Endothelial cell of umbilical vein (primary cell): ENCODE data around the gene TEX12. TPM values are rescaled to one million over a fixed set of nuclear protein-coding genes. Genes with fewer than 3 reads are reported as not detected.

Source experiments
- BruUV-seq: library from RNA; stranded (reverse); fragments of 400-500 nt; replicated peaks from 2 replicates; lab custom pipeline; 2021; lab: Mats Ljungman, UMichigan
- CTCF ChIA-PET: fragments of 300-600, 350-600 bp; sonication (Branson Sonifier 250); formaldehyde crosslinking; loops from one replicate; lab custom pipeline; 2021; ENCODE audit warnings: antibody characterized with exemption, inconsistent platforms; lab: Charles Lee
- POLR2A ChIA-PET: fragments of 300-600, 350-600 bp; sonication (Branson Sonifier 250); formaldehyde crosslinking; loops from one replicate; lab custom pipeline; 2021; ENCODE audit warnings: antibody characterized with exemption, inconsistent platforms; lab: Charles Lee
- DNase-seq: peaks from one replicate; pipeline ENCODE4 v3.0.0-alpha.2; 2011; ENCODE audit warnings: low read depth, low spot score
- FAIRE-seq: peaks from 2 replicates; lab custom pipeline; 2011; peaks lifted over from hg19 to GRCh38; lab: Jason Lieb, UNC
- H2AFZ ChIP-seq: 2 replicates; pipeline ENCODE4 v1.6.0; 2012; ENCODE audit warnings: low read depth, low read length, control low read depth, inconsistent platforms
- H3K27ac ChIP-seq: 2 replicates; pipeline ENCODE4 v1.5.1; 2011; ENCODE audit warnings: low read depth, mild to moderate bottlenecking, control low read depth, low read length, moderate library complexity; ENCODE audit not compliant: insufficient read depth
- H3K27me3 ChIP-seq, 2 experiments: 2 replicates each; pipeline versions ENCODE4 v1.6.0 to v1.6.1; 2011; ENCODE audit warnings: low read length in 2 of 2, mixed read lengths in 1 of 2; ENCODE audit not compliant: control insufficient read depth in 2 of 2, insufficient read depth in 2 of 2
- H3K36me3 ChIP-seq, 2 experiments: 2 replicates in 1 of 2; 3 replicates in 1 of 2; pipeline ENCODE4 v1.5.1; 2011; ENCODE audit warnings: low read length in 2 of 2, mild to moderate bottlenecking in 1 of 2, moderate library complexity in 1 of 2; ENCODE audit not compliant: control insufficient read depth in 2 of 2, insufficient read depth in 2 of 2; ENCODE audit errors: extremely low read depth in 1 of 2
- H3K4me1 ChIP-seq: 3 replicates; pipeline ENCODE4 v1.5.1; 2011; ENCODE audit warnings: mild to moderate bottlenecking, low read length; ENCODE audit not compliant: control insufficient read depth, insufficient read depth; ENCODE audit errors: extremely low read depth
- H3K4me2 ChIP-seq: 2 replicates; pipeline ENCODE4 v1.6.1; 2011; ENCODE audit warnings: low read length, control low read depth, mixed read lengths; ENCODE audit not compliant: insufficient read depth
- H3K4me3 ChIP-seq, 3 experiments: fragments of 200-600 bp in 1 of 3; sonication (generic), shearing (Covaris generic) in 1 of 3; replicated peaks in 1 of 3; 2 replicates each; pipeline ENCODE4 v1.5.1; 2011 to 2016; ENCODE audit warnings: control low read depth in 3 of 3, low read length in 3 of 3, mild to moderate bottlenecking in 2 of 3, inconsistent platforms in 1 of 3, low read depth in 1 of 3, moderate library complexity in 1 of 3; ENCODE audit not compliant: insufficient read depth in 1 of 3
- H3K79me2 ChIP-seq: 2 replicates; pipeline ENCODE4 v1.6.0; 2012; ENCODE audit warnings: low read length, inconsistent platforms; ENCODE audit not compliant: control insufficient read depth, insufficient read depth
- H3K9ac ChIP-seq: replicated peaks from 2 replicates; pipeline ENCODE3; 2011; ENCODE audit warnings: low read length, control low read depth; ENCODE audit not compliant: insufficient read depth; ENCODE audit errors: extremely low read depth
- H3K9me1 ChIP-seq: replicated peaks from 3 replicates; pipeline ENCODE4 v1.6.0; 2011; ENCODE audit warnings: mild to moderate bottlenecking, low read length; ENCODE audit not compliant: control insufficient read depth, insufficient read depth; ENCODE audit errors: extremely low read depth
- H3K9me3 ChIP-seq: replicated peaks from 2 replicates; pipeline ENCODE4 v1.5.1; 2012; ENCODE audit warnings: low read length, inconsistent platforms; ENCODE audit not compliant: control insufficient read depth, insufficient read depth
- H4K20me1 ChIP-seq: replicated peaks from 2 replicates; pipeline ENCODE3; 2011; ENCODE audit warnings: mild to moderate bottlenecking, low read length; ENCODE audit not compliant: control insufficient read depth, insufficient read depth; ENCODE audit errors: extremely low read depth
- CTCF ChIP-seq, 2 donors: IDR thresholded peaks; 1 replicate in 1 of 2; 2 replicates in 1 of 2; pipeline ENCODE4 v1.5.1; 2011; ENCODE audit warnings: low read length in 2 of 2, mild to moderate bottlenecking in 2 of 2, moderate library complexity in 2 of 2, control low read depth in 1 of 2, inconsistent platforms in 1 of 2, low read depth in 1 of 2; ENCODE audit not compliant: insufficient read depth in 1 of 2; ENCODE audit errors: extremely low read depth in 1 of 2
- EZH2 ChIP-seq: IDR thresholded peaks from 2 replicates; pipeline ENCODE4 v1.6.1; 2012; ENCODE audit warnings: borderline replicate concordance, low read depth, mild to moderate bottlenecking, moderate library complexity, low read length, inconsistent platforms; ENCODE audit not compliant: severe bottlenecking
- FOS ChIP-seq: IDR thresholded peaks from 2 replicates; pipeline ENCODE4 v1.6.1; 2011; ENCODE audit warnings: mild to moderate bottlenecking, low read length, moderate library complexity, borderline replicate concordance; ENCODE audit not compliant: insufficient read depth
- GATA2 ChIP-seq: IDR thresholded peaks from 2 replicates; pipeline ENCODE4 v1.7.0; 2011; ENCODE audit warnings: low read depth, mild to moderate bottlenecking, moderate library complexity, mixed read lengths, low read length; ENCODE audit not compliant: insufficient read length, insufficient read depth
- JUN ChIP-seq: IDR thresholded peaks from 2 replicates; pipeline ENCODE4 v1.6.1; 2011; ENCODE audit warnings: borderline replicate concordance, low read depth; ENCODE audit not compliant: insufficient read length, insufficient read depth
- MAX ChIP-seq: IDR thresholded peaks from 2 replicates; pipeline ENCODE4 v1.6.1; 2011; ENCODE audit not compliant: insufficient read depth, insufficient read length
- MYC ChIP-seq: IDR thresholded peaks from one replicate; pipeline ENCODE4 v1.6.1; 2011; ENCODE audit warnings: mild to moderate bottlenecking, low read depth, low read length
- POLR2A ChIP-seq: IDR thresholded peaks from 2 replicates; pipeline ENCODE4 v1.6.1; 2012; ENCODE audit warnings: low read depth, mild to moderate bottlenecking, control low read depth, low read length
- POLR2AphosphoS5 ChIP-seq: IDR thresholded peaks from 2 replicates; pipeline ENCODE4 v1.6.1; 2012; ENCODE audit warnings: low read depth, mild to moderate bottlenecking, control low read depth, low read length, moderate library complexity; ENCODE audit not compliant: insufficient read depth
- dilution Hi-C: fragments of 300-500 bp; cut with MboI; formaldehyde crosslinking; loops from one replicate; pipeline ENCODE4 v1.15.0; 2019; ENCODE audit warnings: low sequenced_read_pairs; ENCODE audit not compliant: extremely low pct_ligation_motif_present
- intact Hi-C: fragments of 100-400 bp; cut with micrococcal nuclease; formaldehyde crosslinking; loops from one replicate; pipeline ENCODE4 v1.10.0; 2022
- polyA plus RNA-seq, 4 experiments: library from polyadenylated mRNA; depleted of rRNA in 3 of 4; stranded (reverse) in 3 of 4; unstranded in 1 of 4; fragments of >200 nt; gene quantifications; 2 replicates each; pipeline versions ENCODE4 v1.2.1 to v1.2.3, GENCODE V29; 2011 to 2012; ENCODE audit warnings: missing spikeins in 1 of 4
- total RNA-seq: library from RNA; stranded (reverse); gene quantifications from 2 replicates; pipeline ENCODE4 v1.2.3, GENCODE V29; 2021

The TEX12 gene
- total and polyA plus RNA-seq, 2 donors (not counting 3 experiments of a cell fraction or from before 2014, with no cell fraction given): 0.46 TPM; not detected in 1

GRCh38 chr11:112150517-112150916 is 16.7 kb upstream of the TEX12 start:
- Histone ChIP-seq H2AFZ (no peak overlapping the region), H3K36me3 (no peaks in the 10 kb centered on the region), H3K4me1 (no peaks in the 10 kb centered on the region), H3K9me1 (no peaks in the 10 kb centered on the region), H3K4me3 (no peak overlapping the region), H3K9ac (no peak overlapping the region), H4K20me1 (no peaks in the 10 kb centered on the region), H3K27ac (no peak overlapping the region), H3K9me3 (no peaks in the 10 kb centered on the region), H3K79me2 (no peaks in the 10 kb centered on the region), H3K27me3 (no peaks in the 10 kb centered on the region), H3K4me2 (no peak overlapping the region)
- dilution Hi-C loops: no loop called here
- TF ChIP-seq EZH2 (no peak), CTCF (IDR thresholded peaks at IDR 0.05; ENCODE audit: extremely low read depth in 1 of 2, insufficient read depth in 1 of 2, low read depth in 1 of 2, low read length in 2 of 2) (no peak), JUN (no peak), POLR2AphosphoS5 (no peak), GATA2 (no peak), FOS (no peak), MYC (no peak), POLR2A (no peak), MAX (no peak)
- FAIRE-seq (no peak), DNase-seq (no peak)
- intact Hi-C loops: no loop called here
- ChIA-PET POLR2A (no interaction called here), CTCF (interaction anchor here (0.8 kb wide), 1 partner anchor 36 kb away, joined by 3 read pairs; no protein-coding TSS in a partner anchor)
- BruUV-seq: no TSS peak
